Muscle of arm (tissue), 12 donors: ENCODE results near the gene MYOD1. TPM values are rescaled to one million over a fixed set of nuclear protein-coding genes. Genes with fewer than 3 reads are reported as not detected.

Source experiments
- DNase-seq: peaks from one replicate; pipeline ENCODE4 v3.0.0-alpha.2; 2013
- polyA plus RNA-seq, 12 donors: library from polyadenylated mRNA; unstranded; fragments of 120-200 nt; gene quantifications; one replicate each; pipeline ENCODE4 v1.2.1, GENCODE V29; 2013; ENCODE audit not compliant: insufficient read length in 12 of 12

Gene MYOD1
- polyA plus RNA-seq, 12 donors: 20.0 to 249 (median 46.7) TPM

GRCh38 chr11:17730608-17731462, 11.5 kb downstream of the MYOD1 start:
- DNase-seq: peak; percentile 72

DNA sequence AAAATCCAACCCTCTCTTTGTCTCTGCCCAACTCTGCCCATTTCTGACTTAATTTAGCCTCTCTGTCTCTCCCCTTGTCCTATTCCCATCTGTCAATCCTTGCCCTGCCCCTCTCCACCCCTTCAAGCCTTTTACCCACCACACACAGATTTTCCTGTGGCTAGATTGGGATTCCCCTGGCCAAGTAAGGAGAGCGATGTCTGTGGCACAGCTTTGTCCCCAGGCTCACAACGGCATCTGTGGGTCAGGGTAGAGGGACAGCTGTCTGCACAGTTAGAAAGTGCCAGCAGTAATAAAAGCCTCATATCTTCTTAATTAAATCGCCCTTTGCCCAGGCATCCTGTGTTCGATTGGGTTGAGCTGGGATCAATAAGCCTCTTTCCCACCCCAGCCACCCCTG, 13.9 kb downstream of the MYOD1 start:
- DNase-seq: no peak

- no peak for DNase-seq
These were observed 15.1 kb downstream of the MYOD1 start, which contains the start of gene KCNC1 for GRCh38 chr11:17734418-17734911. Gene KCNC1 (plus strand): TSS chr11:17734781. CDS start chr11:17736003, 1,222 bp downstream.

- DNase-seq: peak; percentile 82
These were observed 15.8 kb downstream of the MYOD1 start for GRCh38 chr11:17734986-17735817.

- no peak for DNase-seq
These were observed 16.6 kb downstream of the MYOD1 start for GRCh38 chr11:17735818-17736578.

- no peak for DNase-seq
These were observed 17.2 kb downstream of the MYOD1 start for GRCh38 chr11:17736579-17736893.

DNA sequence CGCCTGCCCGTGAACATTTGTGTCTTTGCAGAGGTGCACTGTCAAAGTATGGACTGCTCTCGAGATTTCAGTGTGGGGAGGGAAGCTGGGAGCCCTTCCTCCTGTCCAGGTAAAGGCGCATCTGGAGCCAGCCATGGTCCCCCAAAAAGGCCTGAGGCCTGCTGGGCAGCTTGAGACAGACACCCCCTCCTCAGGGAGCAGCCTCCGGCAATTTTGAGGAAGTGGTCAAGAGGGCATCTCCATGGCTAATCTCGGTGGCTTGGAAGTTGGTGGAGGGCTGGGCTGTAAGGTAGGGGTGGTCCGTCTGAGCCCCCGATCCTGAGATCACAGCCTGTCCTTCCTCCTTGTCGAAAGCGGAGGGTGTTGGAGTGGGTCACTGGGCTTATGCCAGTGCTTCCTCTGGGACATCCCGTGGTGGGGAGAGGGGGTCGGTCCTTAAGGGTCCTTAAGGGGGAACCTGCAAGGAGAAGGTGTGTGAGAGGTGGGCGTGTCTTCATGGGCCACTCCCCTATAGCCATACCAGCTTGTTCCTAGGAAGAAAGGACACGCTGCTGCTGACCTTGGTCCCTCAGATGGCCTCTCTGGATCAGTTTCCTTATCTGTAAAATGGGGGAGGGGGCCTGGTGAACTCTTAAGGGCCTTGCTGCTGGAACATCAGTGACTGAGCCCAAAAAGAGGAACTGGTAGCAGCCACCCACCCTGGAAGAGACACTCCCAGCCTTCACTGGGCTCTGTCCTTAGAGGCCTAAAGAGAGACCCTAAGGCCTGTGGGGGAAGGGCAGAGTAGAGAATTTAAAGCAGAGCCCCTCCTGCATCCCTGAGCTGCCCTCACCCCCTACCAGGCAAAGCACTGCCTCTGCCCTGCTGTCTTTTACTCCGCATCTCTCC, 17.8 kb downstream of the MYOD1 start:
- no peak for DNase-seq

- no peak for DNase-seq
These were observed 19.0 kb downstream of the MYOD1 start for GRCh38 chr11:17738151-17738973.

DNA sequence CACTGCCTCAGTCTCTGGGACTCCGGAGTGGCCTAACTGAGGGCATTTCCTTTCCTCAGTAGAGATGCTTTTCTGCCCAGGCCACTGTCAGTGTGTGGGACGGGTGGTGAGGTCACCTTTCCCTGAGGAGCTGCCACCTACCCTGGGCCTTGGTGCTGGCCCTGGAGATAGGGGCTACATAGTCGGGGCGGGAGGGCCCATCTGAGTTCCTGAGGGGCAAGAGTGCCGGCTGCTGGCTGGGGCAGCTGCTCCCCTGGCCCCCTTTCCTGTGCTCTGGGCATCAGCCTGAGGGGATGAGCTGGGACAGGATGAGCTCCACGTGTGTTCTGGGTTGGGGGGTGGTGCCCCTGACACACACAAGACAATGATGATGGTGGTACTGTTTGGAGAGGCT, 20.6 kb downstream of the MYOD1 start:
- DNase-seq: no peak

GRCh38 chr11:17740649-17741235, 21.4 kb downstream of the MYOD1 start:
- DNase-seq: no peak

DNA sequence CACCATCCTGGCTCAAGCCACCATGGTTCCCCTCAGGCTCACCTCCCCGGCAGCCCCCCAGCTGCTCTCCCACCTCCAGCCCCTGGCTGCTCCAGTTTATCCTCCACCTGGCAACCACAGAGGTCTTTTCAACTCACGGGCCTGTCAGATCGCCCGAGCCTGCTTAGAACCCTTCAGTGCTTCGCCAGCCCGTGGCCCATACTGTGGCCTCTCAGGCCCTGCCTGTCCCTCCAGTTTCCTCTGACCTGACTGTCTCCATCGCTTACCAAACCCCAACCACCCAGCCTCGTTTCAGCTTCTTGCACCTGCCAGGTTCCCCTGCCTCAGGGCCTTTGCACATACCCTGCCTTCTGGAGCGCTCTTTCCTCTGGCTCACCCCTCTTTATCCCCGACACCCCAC, 22.1 kb downstream of the MYOD1 start:
- no peak for DNase-seq

- DNase-seq: no peak
These were observed 22.6 kb downstream of the MYOD1 start for GRCh38 chr11:17742019-17742418.

- no peak for DNase-seq
These were observed 23.8 kb downstream of the MYOD1 start for GRCh38 chr11:17743026-17743807.

DNA sequence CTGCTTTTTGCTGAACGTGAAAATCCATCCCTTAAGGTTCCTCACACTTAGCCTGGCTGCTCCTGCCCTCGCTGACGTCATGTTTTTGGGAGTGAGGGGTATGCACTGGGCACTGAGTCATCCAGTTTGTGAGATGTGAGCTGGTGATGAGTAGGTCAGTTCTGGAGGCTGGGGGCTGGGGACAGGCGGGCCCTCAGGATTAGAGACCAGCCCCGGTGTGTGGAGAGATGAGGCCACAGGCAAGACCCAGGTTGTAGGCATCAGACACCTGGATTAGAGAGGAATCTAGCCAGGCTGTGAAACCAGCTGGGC, 24.4 kb downstream of the MYOD1 start:
- DNase-seq: no peak

DNA sequence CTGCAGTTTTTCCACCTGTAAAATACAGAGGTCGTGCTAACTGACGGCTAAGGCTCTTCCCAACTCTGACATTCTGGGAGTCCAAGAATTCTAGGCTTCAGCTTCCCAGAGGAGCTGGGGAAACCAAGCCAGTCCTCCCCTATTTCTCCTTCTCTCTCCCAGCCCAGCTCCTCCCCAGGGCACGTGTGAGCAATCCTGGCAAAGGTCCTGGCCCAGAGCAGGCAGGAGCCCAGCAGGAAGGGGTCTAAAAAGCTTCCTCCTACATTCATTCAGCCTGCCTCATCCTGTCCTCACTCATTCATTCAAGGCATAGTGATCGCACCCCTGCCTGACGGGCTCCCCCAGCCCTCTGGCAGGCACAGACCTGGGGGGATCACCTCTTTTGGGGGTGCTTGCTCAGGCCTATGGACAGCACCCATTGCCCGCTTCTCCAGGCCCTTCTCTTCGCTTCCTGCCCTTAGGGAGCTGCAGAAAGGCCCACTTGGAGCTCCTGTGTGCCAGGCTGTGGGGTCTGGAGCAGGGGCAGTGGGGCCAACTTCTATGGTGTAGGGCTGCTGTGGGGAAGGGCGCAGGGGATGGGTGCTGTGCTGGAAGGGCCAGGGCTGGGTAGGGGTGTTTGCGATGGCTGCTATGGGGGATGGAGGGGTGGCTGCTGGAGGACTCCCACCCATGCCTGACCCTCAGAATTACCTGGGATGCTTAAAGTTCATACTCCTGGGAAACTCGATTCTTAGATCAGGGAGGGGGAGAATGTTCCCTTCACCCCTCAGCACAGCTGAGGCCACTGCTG, 25.0 kb downstream of the MYOD1 start:
- no peak for DNase-seq

- no peak for DNase-seq
These were observed 25.8 kb downstream of the MYOD1 start for GRCh38 chr11:17745023-17745772.

DNA sequence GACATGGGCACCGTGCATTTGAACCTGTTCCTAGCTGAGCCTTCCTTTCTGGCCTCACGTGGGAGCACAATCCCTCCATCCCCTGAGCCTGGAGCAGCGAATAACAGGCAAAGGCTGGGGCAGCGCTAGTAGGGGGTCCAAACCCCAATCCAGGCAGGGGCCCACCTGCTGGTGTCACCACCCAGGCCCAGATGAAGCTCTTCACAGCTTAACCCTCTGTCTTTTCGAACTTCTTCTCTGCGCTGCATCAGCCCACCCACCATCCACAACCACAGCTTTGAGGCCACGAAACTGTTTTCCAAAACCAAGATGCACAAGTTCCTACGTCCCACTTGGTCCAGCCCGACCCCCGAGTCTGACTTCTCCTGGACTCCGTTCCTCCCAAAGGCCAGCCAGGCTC, 26.7 kb downstream of the MYOD1 start:
- DNase-seq: no peak
